Measurements from ENCODE around the gene TFAP2A.
A peak's percentile ranks its signal among the peaks of the same experiment; 100 is the strongest.

Gene TFAP2A

GRCh38 chr6:10412461-10413261 lies 2.2 kb downstream of the TFAP2A start:
- DNase-seq = peak; percentile 97

GRCh38 chr6:10411971-10412460 lies 2.9 kb downstream of the TFAP2A start:
- peak; percentile 97 for DNase-seq

- peak; percentile 59 for DNase-seq
Measured at GRCh38 chr6:10411131-10411970, 3.5 kb downstream of the TFAP2A start.

GRCh38 chr6:10410207-10411050 lies 4.4 kb downstream of the TFAP2A start:
- peak; percentile 29 for DNase-seq

GRCh38 chr6:10409731-10410206 lies 5.1 kb downstream of the TFAP2A start:
- DNase-seq = peak; percentile 37

GRCh38 chr6:10409233-10409721 lies 5.6 kb downstream of the TFAP2A start:
- peak; percentile 43 for DNase-seq

GRCh38 chr6:10408457-10408856 lies 6.4 kb downstream of the TFAP2A start:
- DNase-seq = no peak

GRCh38 chr6:10407674-10408054 lies 7.2 kb downstream of the TFAP2A start:
- DNase-seq = no peak

- DNase-seq = peak; percentile 48
Measured at GRCh38 chr6:10407018-10407673, 7.7 kb downstream of the TFAP2A start.

GRCh38 chr6:10406556-10406955 lies 8.3 kb downstream of the TFAP2A start:
- no peak for DNase-seq

- peak; percentile 40 for DNase-seq
Measured at GRCh38 chr6:10405513-10405900, 9.4 kb downstream of the TFAP2A start.

GRCh38 chr6:10404799-10405512 lies 9.9 kb downstream of the TFAP2A start:
- peak; percentile 55 for DNase-seq

GRCh38 chr6:10404107-10404798 lies 10.6 kb downstream of the TFAP2A start:
- peak; percentile 98 for DNase-seq

GRCh38 chr6:10403385-10404106 lies 11.3 kb downstream of the TFAP2A start:
- DNase-seq = no peak

- no peak for DNase-seq
Measured at GRCh38 chr6:10402648-10403311, 12.1 kb downstream of the TFAP2A start.

- no peak for DNase-seq
Measured at GRCh38 chr6:10401632-10402223, 13.1 kb downstream of the TFAP2A start.

GRCh38 chr6:10401004-10401536 lies 13.8 kb downstream of the TFAP2A start:
- no peak for DNase-seq

- DNase-seq = no peak
Measured at GRCh38 chr6:10400330-10400729, 14.5 kb downstream of the TFAP2A start.

GRCh38 chr6:10399451-10399850 lies 15.4 kb downstream of the TFAP2A start:
- DNase-seq = no peak
